ENCODE data around the gene TNRC18.
"Not testable (repeated sequence)": the region's sequence is repeated elsewhere in the genome, so short reads cannot be mapped to it uniquely, and the experiment has no call there.

The TNRC18 gene

GRCh38 chr7:5375925-5376324, 47.7 kb downstream of the TNRC18 start:
- peak; percentile 50 for DNase-seq (ENCODE audit: low read depth)

DNA sequence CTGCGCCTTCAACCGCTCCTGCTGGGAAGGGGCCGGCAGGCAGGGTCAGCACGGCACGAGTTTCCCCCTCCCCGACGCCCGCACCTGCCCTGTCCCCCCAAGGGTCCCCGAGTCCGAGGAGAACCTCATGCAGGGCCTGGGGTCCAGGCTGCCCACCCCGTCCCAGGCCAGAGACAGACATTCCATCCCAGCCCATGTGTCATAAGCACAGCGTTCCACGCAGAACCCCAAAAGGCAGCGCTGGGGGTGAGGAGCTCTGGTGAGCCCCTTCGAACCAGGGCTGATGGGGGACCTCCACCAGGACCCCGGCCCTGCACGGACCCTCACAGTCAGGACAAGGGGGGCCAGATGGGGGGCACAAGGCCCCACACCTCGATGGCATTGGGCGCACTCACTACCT, 49.2 kb downstream of the TNRC18 start:
- DNase-seq (ENCODE audit: low read depth): no peak

- no peak for DNase-seq (ENCODE audit: low read depth)
Observed at GRCh38 chr7:5373300-5373699, 50.3 kb downstream of the TNRC18 start.

- no peak for DNase-seq (ENCODE audit: low read depth)
Observed at GRCh38 chr7:5370454-5371353, 52.9 kb downstream of the TNRC18 start.

DNA sequence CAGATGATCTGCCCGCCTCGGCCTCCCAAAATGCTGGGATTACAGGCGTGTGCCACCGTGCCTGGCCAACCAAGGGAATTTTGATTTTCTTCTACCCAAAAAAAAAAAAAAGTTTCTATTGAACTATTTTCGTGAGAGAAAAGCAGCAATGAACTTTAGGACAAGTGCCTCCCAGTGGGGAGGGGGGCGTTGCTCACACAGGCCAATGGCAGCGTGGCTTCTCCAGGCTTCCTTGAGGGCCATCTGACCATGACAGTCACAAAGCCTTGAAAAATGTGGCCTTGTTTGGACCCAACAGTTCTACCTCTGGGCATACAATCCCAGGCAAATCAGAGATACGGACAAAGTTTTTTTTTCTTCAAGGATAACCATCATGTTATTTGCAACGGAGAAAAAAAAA, 56.0 kb downstream of the TNRC18 start:
- no peak for DNase-seq (ENCODE audit: low read depth)

DNA sequence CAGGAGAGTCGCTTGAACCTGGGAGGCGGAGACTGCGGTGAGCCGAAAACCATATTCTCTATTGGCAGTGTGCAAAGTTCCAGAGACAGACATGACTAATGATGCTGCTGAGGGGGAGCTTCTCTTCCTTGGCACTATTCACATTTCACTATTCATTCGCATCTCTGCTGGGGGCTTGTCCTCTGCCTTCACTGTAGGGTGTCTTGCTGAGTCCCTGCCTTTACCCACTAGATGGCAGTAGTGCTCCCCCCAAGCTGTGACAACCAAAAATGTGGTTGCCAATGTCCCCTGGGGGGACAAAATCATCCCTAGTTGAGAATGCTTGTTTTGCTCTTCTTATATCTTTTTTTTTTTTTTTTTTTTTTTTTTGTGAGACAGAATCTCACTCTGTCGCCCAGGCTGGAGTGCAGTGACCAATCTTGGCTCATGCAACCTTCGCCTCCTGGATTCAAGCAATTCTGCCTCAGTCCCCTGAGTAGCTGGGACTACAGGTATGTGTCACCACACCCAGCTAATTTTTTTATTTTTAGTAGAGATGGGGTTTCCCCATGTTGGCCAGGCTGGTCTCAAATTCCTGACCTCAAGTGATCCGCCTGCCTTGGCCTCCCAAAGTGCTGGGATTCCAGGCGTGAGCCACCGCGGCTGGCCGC, 57.5 kb downstream of the TNRC18 start:
- peak; percentile 39 for DNase-seq (ENCODE audit: low read depth)

- DNase-seq (ENCODE audit: low read depth): no peak
Observed at GRCh38 chr7:5363729-5364128, 59.9 kb downstream of the TNRC18 start.

DNA sequence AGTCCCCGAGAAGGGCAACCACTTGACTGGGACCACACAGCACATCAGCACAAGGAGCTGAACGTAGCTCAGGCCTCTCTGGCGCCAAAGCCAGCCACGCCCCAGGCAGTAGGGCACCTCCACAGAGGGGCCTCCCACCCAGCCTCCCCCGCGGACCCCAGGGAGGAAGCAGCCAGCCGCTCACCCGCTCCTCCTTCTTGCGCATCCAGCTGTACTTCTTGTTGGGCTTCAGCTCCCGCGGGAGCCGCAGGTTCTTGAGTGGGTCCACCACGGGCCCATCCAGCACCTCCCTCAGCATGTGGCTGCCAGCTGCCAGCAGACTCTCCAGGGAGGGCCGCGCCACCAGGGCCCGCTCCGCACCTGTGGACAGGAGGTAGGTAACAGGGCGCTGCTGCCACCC, 61.2 kb downstream of the TNRC18 start:
- DNase-seq (ENCODE audit: low read depth): no peak

DNA sequence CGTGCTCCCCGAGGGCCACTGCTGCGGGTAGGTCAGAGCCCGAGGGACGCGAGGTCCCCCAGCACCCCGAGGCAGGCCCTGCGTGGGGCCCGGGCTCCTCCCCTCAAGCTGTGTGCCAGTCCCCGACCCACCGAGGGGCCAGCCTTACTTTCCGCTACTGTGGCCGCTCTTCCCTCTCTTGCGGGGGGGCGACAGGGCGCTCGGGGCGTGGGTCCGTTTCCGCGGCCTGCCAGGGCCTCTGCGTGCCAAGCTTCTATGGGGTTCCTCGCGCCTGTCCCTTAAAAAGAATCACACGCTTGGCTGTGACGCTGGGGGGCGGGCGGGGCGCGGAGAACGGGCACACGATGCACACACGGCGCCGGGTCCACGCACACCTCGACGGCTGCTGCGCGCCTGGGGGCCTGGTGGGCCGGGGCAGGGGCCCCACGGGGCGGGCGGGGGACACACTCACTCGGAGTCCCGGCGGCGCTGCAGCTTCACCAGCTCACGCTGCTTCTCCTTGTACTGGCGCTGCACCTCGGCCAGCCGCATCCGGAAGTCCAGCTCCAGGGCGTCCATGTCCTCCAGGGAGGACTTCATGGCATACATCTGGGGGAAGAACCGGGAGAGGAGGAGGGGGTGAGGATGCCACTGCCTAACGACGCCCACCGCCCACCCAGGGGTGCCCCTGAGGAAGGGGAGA, 62.0 kb downstream of the TNRC18 start:
- DNase-seq (ENCODE audit: low read depth): no peak

GRCh38 chr7:5360971-5361370, 62.7 kb downstream of the TNRC18 start:
- DNase-seq (ENCODE audit: low read depth): no peak

- DNase-seq (ENCODE audit: low read depth): no peak
Observed at GRCh38 chr7:5360451-5360850, 63.2 kb downstream of the TNRC18 start.

- DNase-seq (ENCODE audit: low read depth): not testable (repeated sequence)
Observed at GRCh38 chr7:5360021-5360420, 63.6 kb downstream of the TNRC18 start.

GRCh38 chr7:5359344-5359743, 64.3 kb downstream of the TNRC18 start:
- DNase-seq (ENCODE audit: low read depth): no peak

DNA sequence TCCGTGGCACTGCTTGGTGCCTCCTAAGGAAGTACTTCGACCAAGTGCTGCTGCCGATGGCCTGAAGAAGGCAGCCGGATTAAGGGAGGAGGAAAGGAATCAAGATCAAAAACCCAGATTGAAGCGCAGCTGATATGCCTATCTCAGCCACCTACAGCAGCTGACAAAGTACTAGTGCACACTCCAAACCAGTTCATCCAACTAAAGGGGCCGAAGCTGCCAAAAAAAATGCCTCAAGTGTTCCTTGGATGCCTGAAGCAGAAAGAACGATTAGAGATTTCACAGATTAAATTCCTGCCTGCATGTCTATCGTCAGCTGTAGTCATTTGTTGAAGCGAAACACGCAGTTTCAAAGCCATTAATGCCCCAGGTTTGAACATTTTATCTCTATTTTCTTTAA, 65.7 kb downstream of the TNRC18 start:
- DNase-seq (ENCODE audit: low read depth): no peak

DNA sequence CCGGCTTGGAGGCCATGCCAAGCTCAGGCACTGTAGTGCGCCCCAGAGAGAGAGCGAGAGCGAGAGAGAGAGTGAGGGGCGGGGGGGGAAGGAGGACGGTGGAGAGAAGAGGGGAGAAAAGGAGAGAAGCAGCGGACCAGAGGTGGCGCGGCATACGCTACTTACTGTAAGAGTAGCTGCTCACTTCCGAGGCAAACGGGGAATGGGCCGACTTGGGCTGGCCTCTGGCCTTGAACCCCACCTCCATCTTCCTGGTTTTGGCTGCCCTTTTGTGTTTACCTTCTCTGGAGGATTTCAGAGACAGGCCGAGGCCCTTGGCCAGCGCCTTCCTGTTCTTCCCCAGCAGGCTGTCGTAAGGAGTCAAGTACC, 66.9 kb downstream of the TNRC18 start:
- no peak for DNase-seq (ENCODE audit: low read depth)

GRCh38 chr7:5354460-5355232, 69.0 kb downstream of the TNRC18 start:
- DNase-seq (ENCODE audit: low read depth): no peak

DNA sequence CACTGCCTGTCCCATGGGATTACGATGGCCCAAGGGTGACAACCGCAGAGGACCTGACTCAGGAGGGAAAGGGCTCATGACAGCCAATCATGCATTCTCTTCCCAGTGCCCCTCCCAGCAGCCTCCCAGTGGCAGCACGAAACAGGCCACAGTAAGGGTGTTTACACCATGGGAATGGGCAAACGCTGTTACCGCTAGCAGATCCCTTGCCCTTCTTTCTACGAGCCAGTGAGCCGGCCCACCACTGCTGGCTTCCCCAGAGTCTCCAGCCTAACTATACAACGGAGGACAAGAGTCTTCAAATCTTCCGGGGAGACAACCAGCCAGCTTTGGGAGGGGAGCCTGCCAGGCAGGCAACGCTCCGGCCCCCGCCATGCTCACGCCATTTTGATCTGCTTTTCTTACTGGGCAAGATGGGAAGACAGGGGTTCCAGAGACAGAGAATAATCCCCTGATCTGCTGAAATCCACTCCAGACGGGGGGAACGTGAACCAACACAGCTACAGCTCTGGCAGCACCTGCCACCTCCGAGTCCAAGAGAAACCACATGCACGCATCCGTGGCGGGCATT, 71.1 kb downstream of the TNRC18 start:
- DNase-seq (ENCODE audit: low read depth): no peak

DNA sequence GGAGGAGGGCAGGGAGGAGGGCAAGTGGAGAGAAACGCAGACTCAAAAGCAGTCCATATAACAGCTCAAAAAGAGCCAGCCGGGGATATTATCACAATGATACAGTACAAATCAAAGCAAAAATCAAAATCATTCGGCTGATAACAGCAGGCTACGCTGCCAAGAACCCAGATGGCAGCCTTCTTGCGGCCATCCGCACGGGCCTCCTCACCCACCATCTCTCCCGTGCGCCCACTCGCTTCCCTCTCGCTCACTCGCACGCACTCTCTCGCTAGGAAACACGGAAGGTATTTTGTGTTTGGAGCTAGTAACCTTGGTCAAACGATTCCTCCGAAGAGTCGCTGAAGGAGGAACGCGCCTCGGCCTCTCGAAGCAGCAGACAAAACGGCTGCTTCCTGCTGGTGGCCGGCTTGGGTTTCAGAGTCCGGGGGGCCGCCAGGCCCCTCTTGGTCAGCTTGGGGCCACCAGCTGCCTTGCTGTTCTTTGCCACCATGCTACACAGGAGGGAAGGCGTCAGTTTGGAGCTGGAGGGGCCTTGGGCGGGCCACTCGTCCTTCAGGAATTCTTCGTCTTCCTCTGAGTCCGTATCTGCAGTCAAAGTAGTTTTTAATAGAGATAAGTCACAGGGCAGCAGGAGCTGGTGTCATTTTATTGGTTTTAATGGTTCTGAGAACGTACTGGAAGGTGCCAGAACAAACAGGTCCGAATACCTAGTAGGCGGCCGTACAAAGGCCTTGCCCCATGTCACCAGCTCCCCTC, 71.9 kb downstream of the TNRC18 start:
- no peak for DNase-seq (ENCODE audit: low read depth)

- no peak for DNase-seq (ENCODE audit: low read depth)
Observed at GRCh38 chr7:5350600-5351385, 72.8 kb downstream of the TNRC18 start.

DNA sequence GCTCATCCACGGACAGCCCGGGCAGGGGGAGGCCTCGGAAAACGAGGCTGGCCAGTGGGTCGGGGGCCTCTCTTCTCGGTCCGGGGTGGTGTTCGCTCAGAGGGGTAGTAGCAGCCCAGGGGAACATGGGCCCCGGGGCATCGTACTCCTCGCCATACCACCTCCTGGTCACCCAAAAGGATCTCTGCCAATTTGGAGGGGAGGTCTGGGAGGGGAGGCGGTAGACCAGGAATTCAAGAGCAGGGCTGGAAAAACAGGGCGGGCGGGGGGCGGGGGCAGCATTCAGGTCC, 73.5 kb downstream of the TNRC18 start:
- no peak for DNase-seq (ENCODE audit: low read depth)

All from T-helper 22 cell (primary cell).